GM12878 (cell line): ENCODE data around the gene LPIN1. TPM values are rescaled to one million over a fixed set of nuclear protein-coding genes. Genes with fewer than 3 reads are reported as not detected.

Source experiments
- ATAC-seq: fragments of 200-7000 bp; cut with Tn5 transposase; 3 replicates; pipeline ENCODE4 v1.9.1; 2020; ENCODE audit warnings: mild to moderate bottlenecking, moderate library complexity
- BruUV-seq: library from RNA; stranded (reverse); fragments of 400-500 nt; replicated peaks from 2 replicates; lab custom pipeline; 2021; lab: Mats Ljungman, UMichigan
- CTCF ChIA-PET: fragments of 300-600 bp; sonication (Branson Sonifier 250); formaldehyde crosslinking; extraction: SDS; loops from one replicate; lab custom pipeline; 2021; ENCODE audit warnings: inconsistent platforms; lab: Yijun Ruan, JAX
- POLR2A ChIA-PET: fragments of 350-600 bp; formaldehyde crosslinking; extraction: SDS; loops from one replicate; lab custom pipeline; 2021; ENCODE audit warnings: inconsistent platforms; lab: Charles Lee
- RAD21 ChIA-PET: fragments of 300-600 bp; sonication (Branson Sonifier 250); formaldehyde crosslinking; loops from one replicate; lab custom pipeline; 2023; ENCODE audit warnings: antibody characterized with exemption; ENCODE audit not compliant: unreplicated experiment; lab: Charles Lee
- SMC1A ChIA-PET: fragments of 300-600 bp; sonication (Branson Sonifier 250); formaldehyde crosslinking; loops from one replicate; lab custom pipeline; 2023; ENCODE audit not compliant: unreplicated experiment, uncharacterized antibody; lab: Charles Lee
- DNase-seq: peaks from one replicate; pipeline ENCODE4 v3.0.0-alpha.2; 2011; ENCODE audit warnings: low read depth, low spot score
- FAIRE-seq: peaks from 3 replicates; lab custom pipeline; 2011; peaks lifted over from hg19 to GRCh38; lab: Jason Lieb, UNC
- H2AFZ ChIP-seq: 2 replicates; pipeline ENCODE4 v1.6.0; 2011; ENCODE audit warnings: low read depth, low read length, control low read depth; ENCODE audit not compliant: control insufficient read depth
- H3K27ac ChIP-seq: 2 replicates; pipeline ENCODE4 v1.5.1; 2011; ENCODE audit warnings: control low read depth; ENCODE audit not compliant: control insufficient read depth, insufficient read depth
- H3K27me3 ChIP-seq, 2 experiments: replicated peaks in 1 of 2; 2 replicates each; pipeline versions ENCODE4 v1.6.0 to v1.6.1; 2011; ENCODE audit warnings: low read length in 1 of 2; ENCODE audit not compliant: control insufficient read depth in 2 of 2, insufficient read depth in 2 of 2
- H3K36me3 ChIP-seq, 2 experiments: 2 replicates each; pipeline ENCODE4 v1.5.1; 2011; ENCODE audit warnings: low read length in 1 of 2; ENCODE audit not compliant: control insufficient read depth in 2 of 2, insufficient read depth in 2 of 2
- H3K4me1 ChIP-seq: 2 replicates; pipeline ENCODE4 v1.6.1; 2011; ENCODE audit warnings: mild to moderate bottlenecking, low read length, moderate library complexity, mixed read lengths; ENCODE audit not compliant: control insufficient read depth, insufficient read depth
- H3K4me2 ChIP-seq: 2 replicates; pipeline ENCODE4 v1.6.0; 2011; ENCODE audit warnings: control low read depth; ENCODE audit not compliant: control insufficient read depth, insufficient read depth
- H3K4me3 ChIP-seq: fragments of 200-600 bp; sonication (generic); 2 replicates; pipeline ENCODE4 v1.5.1; 2016
- H3K79me2 ChIP-seq: 2 replicates; pipeline ENCODE4 v1.6.0; 2011; ENCODE audit warnings: low read length; ENCODE audit not compliant: control insufficient read depth, insufficient read depth
- H3K9ac ChIP-seq: 2 replicates; pipeline ENCODE4 v1.8.0; 2011; ENCODE audit warnings: low read length, control low read depth, mixed read lengths; ENCODE audit not compliant: control insufficient read depth, insufficient read depth
- H3K9me3 ChIP-seq: replicated peaks from 3 replicates; pipeline ENCODE4 v1.5.1; 2011; ENCODE audit warnings: mild to moderate bottlenecking, low read length; ENCODE audit not compliant: control insufficient read depth, insufficient read depth
- H4K20me1 ChIP-seq: 2 replicates; pipeline ENCODE4 v1.6.0; 2011; ENCODE audit not compliant: control insufficient read depth, insufficient read depth
- FOXK2 ChIP-seq: fragments of 450-650 bp; IDR thresholded peaks from 2 replicates; pipeline ENCODE4 v1.6.1; 2017; ENCODE audit warnings: mild to moderate bottlenecking, moderate library complexity
- MAX ChIP-seq: IDR thresholded peaks from 2 replicates; pipeline ENCODE4 v1.6.1; 2012; ENCODE audit warnings: low read depth, low read length, improper control_type of control experiment
- MEF2A ChIP-seq: IDR thresholded peaks from 2 replicates; pipeline ENCODE4 v1.6.1; 2011; ENCODE audit warnings: low read depth, mild to moderate bottlenecking, low read length, moderate library complexity; ENCODE audit not compliant: insufficient read depth
- PAX8 ChIP-seq: fragments of 450-650 bp; IDR thresholded peaks from 2 replicates; pipeline ENCODE4 v1.6.1; 2017; ENCODE audit warnings: mild to moderate bottlenecking, moderate library complexity
- POLR2AphosphoS2 ChIP-seq: IDR thresholded peaks from 2 replicates; pipeline ENCODE4 v1.6.1; 2011; ENCODE audit warnings: low read depth, mild to moderate bottlenecking, low read length, improper control_type of control experiment, moderate library complexity
- RUNX3 ChIP-seq: IDR thresholded peaks from 2 replicates; pipeline ENCODE4 v1.6.1; 2012; ENCODE audit warnings: low read length, inconsistent platforms
- SIX5 ChIP-seq: IDR thresholded peaks from 2 replicates; pipeline ENCODE4 v1.6.1; 2011; ENCODE audit warnings: mild to moderate bottlenecking, low read depth, low read length, moderate library complexity; ENCODE audit not compliant: severe bottlenecking
- SPI1 ChIP-seq: IDR thresholded peaks from 2 replicates; pipeline ENCODE4 v1.6.1; 2011; ENCODE audit warnings: low read depth, mild to moderate bottlenecking, low read length, moderate library complexity, borderline replicate concordance; ENCODE audit not compliant: insufficient read depth
- SREBF2 ChIP-seq: IDR thresholded peaks from 2 replicates; pipeline ENCODE4 v1.6.1; 2012; ENCODE audit warnings: mild to moderate bottlenecking, low read length
- STAT1 ChIP-seq: fragments of 450-650 bp; conservative IDR thresholded peaks from 2 replicates; pipeline ENCODE4 v1.6.1; 2014; ENCODE audit warnings: antibody characterized with exemption, mild to moderate bottlenecking
- STAT3 ChIP-seq: IDR thresholded peaks from 2 replicates; pipeline ENCODE4 v1.6.1; 2011; ENCODE audit warnings: low read depth, low read length, improper control_type of control experiment
- ZBED1 ChIP-seq: IDR thresholded peaks from 2 replicates; pipeline ENCODE4 v1.6.1; 2016; ENCODE audit warnings: borderline replicate concordance
- ZBTB33 ChIP-seq: fragments of 450-650 bp; IDR thresholded peaks from 2 replicates; pipeline ENCODE4 v1.6.1; 2017; ENCODE audit warnings: mild to moderate bottlenecking
- ZSCAN29 ChIP-seq: fragments of 450-650 bp; IDR thresholded peaks from 2 replicates; pipeline ENCODE4 v1.6.1; 2017; ENCODE audit warnings: mild to moderate bottlenecking, moderate library complexity
- WGBS: methylation state at CpG from one replicate; pipeline ENCODE4 v1.1.6; 2016; ENCODE audit warnings: low lambda C conversion rate; ENCODE audit not compliant: insufficient replicate concordance, insufficient coverage; ENCODE audit errors: missing lambda C conversion rate; 5-methylcytosine and 5-hydroxymethylcytosine counted together
- in situ Hi-C: fragments of 300-500 bp; cut with MboI; formaldehyde crosslinking; loops from 9 replicates; pipeline ENCODE4 v1.14.3; 2018; ENCODE audit warnings: mixed read lengths
- intact Hi-C: fragments of 100-400 bp; cut with micrococcal nuclease; formaldehyde crosslinking; loops from one replicate; pipeline ENCODE4 v1.14.2; 2022; ENCODE audit not compliant: unreplicated experiment
- polyA plus RNA-seq, 11 experiments: library from polyadenylated mRNA; depleted of rRNA in 4 of 11; unstranded in 6 of 11; stranded (reverse) in 5 of 11; fragments of >200 nt; fragmentation: Nextera tagmentation in 4 of 11; fragmentation: Illumina TruSeq in 1 of 11; extraction: Ambion mirVana in 4 of 11; extraction: Trizol in 1 of 11; gene quantifications; 1 replicate in 1 of 11; 2 replicates in 10 of 11; pipeline versions ENCODE4 v1.2.1 to v1.2.3, GENCODE V29; 2011 to 2016; ENCODE audit warnings: inconsistent platforms in 2 of 11, missing spikeins in 2 of 11, low read depth in 1 of 11
- total RNA-seq, 4 experiments: library from RNA; depleted of rRNA in 3 of 4; stranded (reverse); fragments of >200 nt in 3 of 4; fragmentation: Illumina TruSeq in 1 of 4; extraction: Trizol in 1 of 4; gene quantifications; 2 replicates each; pipeline versions ENCODE4 v1.2.1 to v1.2.3, GENCODE V29; 2013 to 2021

Gene LPIN1
- total and polyA plus RNA-seq, 10 of the 15 experiments (the other 5 are each of a cell fraction or from before 2014, with no cell fraction given): 18.8 to 82.5 (median 50.3) TPM

GRCh38 chr2:11766016-11766415 is 19.6 kb downstream of the LPIN1 start:
- no peak for FAIRE-seq

GRCh38 chr2:11767779-11768178 is 21.3 kb downstream of the LPIN1 start:
- no peaks in the 10 kb centered on the region for H3K27me3 ChIP-seq
- ATAC-seq (no peak), DNase-seq (no peak), FAIRE-seq (no peak)
- no TSS peak for BruUV-seq
- H4K20me1 ChIP-seq: no peaks in the 10 kb centered on the region
- H3K9me3 ChIP-seq: no peaks in the 10 kb centered on the region
- no peaks in the 10 kb centered on the region for H3K79me2 ChIP-seq
- 87% methylated on average over 7 of the region's 7 CpGs for WGBS
- H3K4me2 ChIP-seq: no peak overlapping the region
- in situ Hi-C loops (no loop called here), intact Hi-C loops (no loop called here)
- no peak overlapping the region for H2AFZ ChIP-seq
- no peak overlapping the region for H3K4me3 ChIP-seq
- no peak overlapping the region for H3K27ac ChIP-seq
- RAD21 ChIA-PET: no interaction called here
- H3K36me3 ChIP-seq: peaks cover 11 to 35% of the 10 kb centered on the region in 2 experiments
- H3K4me1 ChIP-seq: no peaks in the 10 kb centered on the region
- CTCF ChIA-PET: interaction anchor here (1.0 to 3.6 kb wide), 5 partner anchors 10 to 75 kb away, joined by 3 to 18 read pairs (median 5); no protein-coding TSS in a partner anchor
- POLR2A ChIA-PET: interaction anchor here (0.7 kb wide), 1 partner anchor 9 kb away, joined by 3 read pairs; no protein-coding TSS in a partner anchor
- H3K9ac ChIP-seq: no peak overlapping the region
- SMC1A ChIA-PET: interaction anchor here (1.0 to 2.2 kb wide), 2 partner anchors 10 to 23 kb away, joined by 4 to 15 read pairs; no protein-coding TSS in a partner anchor
- no peak for TF ChIP-seq SREBF2
- TF ChIP-seq POLR2AphosphoS2: no peak
- no peak for TF ChIP-seq MEF2A
- no peak for TF ChIP-seq SIX5
- no peak for TF ChIP-seq MAX
- TF ChIP-seq ZBTB33: no peak
- TF ChIP-seq ZSCAN29: no peak

More at GRCh38 chr2:11766016-11766415, 19.6 kb downstream of the LPIN1 start:
- H3K79me2 ChIP-seq: no peaks in the 10 kb centered on the region
- WGBS: 57% methylated on average over 5 of the region's 5 CpGs
- H3K27me3 ChIP-seq: no peaks in the 10 kb centered on the region
- DNase-seq (no peak), ATAC-seq (no peak)
- no peaks in the 10 kb centered on the region for H4K20me1 ChIP-seq
- BruUV-seq: no TSS peak
- CTCF ChIA-PET: interaction anchor here (1.1 to 3.6 kb wide), 4 partner anchors 8 to 27 kb away, joined by 3 to 18 read pairs (median 6); no protein-coding TSS in a partner anchor
- H3K27ac ChIP-seq: no peak overlapping the region
- intact Hi-C loops: no loop called here
- H3K9me3 ChIP-seq: no peaks in the 10 kb centered on the region
- RAD21 ChIA-PET: interaction anchor here (1.1 kb wide), 1 partner anchor 13 kb away, joined by 4 read pairs; no protein-coding TSS in a partner anchor
- TF ChIP-seq FOXK2: no peak
- no peak for TF ChIP-seq STAT3
- no peak for TF ChIP-seq STAT1
- no peak for TF ChIP-seq SPI1
- TF ChIP-seq RUNX3: no peak
- TF ChIP-seq SREBF2: no peak
- TF ChIP-seq ZBED1: no peak
- TF ChIP-seq PAX8: no peak
- no peaks in the 10 kb centered on the region for H3K4me1 ChIP-seq
- no peak overlapping the region for H3K9ac ChIP-seq
- in situ Hi-C loops: no loop called here
- peaks cover 11 to 29% of the 10 kb centered on the region in 2 experiments; a peak in 3 of 4 replicates for H3K36me3 ChIP-seq
- no peak overlapping the region for H3K4me3 ChIP-seq
- POLR2A ChIA-PET: interaction anchor here (0.9 to 1.5 kb wide), 2 partner anchors 12 to 22 kb away, joined by 3 read pairs; no protein-coding TSS in a partner anchor
- H3K4me2 ChIP-seq: no peak overlapping the region
- H2AFZ ChIP-seq: no peak overlapping the region
- SMC1A ChIA-PET: interaction anchor here (1.0 to 1.3 kb wide), 3 partner anchors 9 to 48 kb away, joined by 3 to 4 read pairs (median 3); no protein-coding TSS in a partner anchor
